GM23338 (cell line): ENCODE results near the gene ERC2.

Experiments used
- CREB1 ChIP-seq: fragments of 250-450 bp; sonication (Bioruptor Pico); IDR thresholded peaks from 2 replicates; pipeline ENCODE4 v1.5.0; 2020; ENCODE audit warnings: low read depth, mild to moderate bottlenecking, moderate library complexity
- CTCF ChIP-seq, 2 experiments: fragments of 200-600 bp in 1 of 2; sonication (generic) in 1 of 2; conservative IDR thresholded peaks; 2 replicates each; pipeline versions ENCODE4 v1.5.1 to v1.6.1; 2016 to 2017; ENCODE audit warnings: antibody characterized with exemption in 2 of 2, low read depth in 2 of 2, mild to moderate bottlenecking in 2 of 2, moderate library complexity in 1 of 2
- EZH2 ChIP-seq: fragments of 200-600 bp; sonication (generic); IDR thresholded peaks from one replicate; pipeline ENCODE4 v1.8.0; 2017; ENCODE audit warnings: antibody characterized with exemption, mild to moderate bottlenecking, low read depth; ENCODE audit not compliant: unreplicated experiment
- EZH2phosphoT487 ChIP-seq: fragments of 200-600 bp; sonication (generic); IDR thresholded peaks from one replicate; pipeline ENCODE4 v1.8.1; 2018; ENCODE audit warnings: antibody characterized with exemption; ENCODE audit not compliant: unreplicated experiment
- POLR2AphosphoS5 ChIP-seq: IDR thresholded peaks from 2 replicates; pipeline ENCODE4 v1.6.1; 2016; ENCODE audit warnings: antibody characterized with exemption, low read depth
- STAT1 ChIP-seq: IDR thresholded peaks from one replicate; pipeline ENCODE4 v1.6.1; 2016; ENCODE audit warnings: antibody characterized with exemption; ENCODE audit not compliant: unreplicated experiment
- ZNF114 ChIP-seq: fragments of 250-450 bp; sonication (Bioruptor Pico); IDR thresholded peaks from 2 replicates; pipeline ENCODE4 v1.5.0; 2020; ENCODE audit warnings: mild to moderate bottlenecking, moderate library complexity
- TF ChIP-seq, protein P1 (sequence below): IDR thresholded peaks from one replicate; pipeline ENCODE4 v1.6.1; 2018; ENCODE audit warnings: antibody characterized with exemption; ENCODE audit not compliant: unreplicated experiment
- TF ChIP-seq, protein P2 (sequence below): IDR thresholded peaks from 2 replicates; pipeline ENCODE4 v1.6.1; 2016; ENCODE audit warnings: antibody characterized with exemption
- TF ChIP-seq, protein P3 (sequence below): fragments of 250-450 bp; sonication (Bioruptor Pico); IDR thresholded peaks from 2 replicates; pipeline ENCODE4 v1.5.0; 2020; ENCODE audit warnings: mild to moderate bottlenecking, moderate library complexity

- TF ChIP-seq CTCF (conservative IDR thresholded peaks at IDR 0.05; ENCODE audit: low read depth in 2 of 2) (no peak), CREB1 (no peak), EZH2phosphoT487 (no peak), POLR2AphosphoS5 (no peak), EZH2 (no peak), ZNF114 (CRISPR knock-in tag) (no peak), STAT1 (no peak)
- TF ChIP-seq, protein P1, sequence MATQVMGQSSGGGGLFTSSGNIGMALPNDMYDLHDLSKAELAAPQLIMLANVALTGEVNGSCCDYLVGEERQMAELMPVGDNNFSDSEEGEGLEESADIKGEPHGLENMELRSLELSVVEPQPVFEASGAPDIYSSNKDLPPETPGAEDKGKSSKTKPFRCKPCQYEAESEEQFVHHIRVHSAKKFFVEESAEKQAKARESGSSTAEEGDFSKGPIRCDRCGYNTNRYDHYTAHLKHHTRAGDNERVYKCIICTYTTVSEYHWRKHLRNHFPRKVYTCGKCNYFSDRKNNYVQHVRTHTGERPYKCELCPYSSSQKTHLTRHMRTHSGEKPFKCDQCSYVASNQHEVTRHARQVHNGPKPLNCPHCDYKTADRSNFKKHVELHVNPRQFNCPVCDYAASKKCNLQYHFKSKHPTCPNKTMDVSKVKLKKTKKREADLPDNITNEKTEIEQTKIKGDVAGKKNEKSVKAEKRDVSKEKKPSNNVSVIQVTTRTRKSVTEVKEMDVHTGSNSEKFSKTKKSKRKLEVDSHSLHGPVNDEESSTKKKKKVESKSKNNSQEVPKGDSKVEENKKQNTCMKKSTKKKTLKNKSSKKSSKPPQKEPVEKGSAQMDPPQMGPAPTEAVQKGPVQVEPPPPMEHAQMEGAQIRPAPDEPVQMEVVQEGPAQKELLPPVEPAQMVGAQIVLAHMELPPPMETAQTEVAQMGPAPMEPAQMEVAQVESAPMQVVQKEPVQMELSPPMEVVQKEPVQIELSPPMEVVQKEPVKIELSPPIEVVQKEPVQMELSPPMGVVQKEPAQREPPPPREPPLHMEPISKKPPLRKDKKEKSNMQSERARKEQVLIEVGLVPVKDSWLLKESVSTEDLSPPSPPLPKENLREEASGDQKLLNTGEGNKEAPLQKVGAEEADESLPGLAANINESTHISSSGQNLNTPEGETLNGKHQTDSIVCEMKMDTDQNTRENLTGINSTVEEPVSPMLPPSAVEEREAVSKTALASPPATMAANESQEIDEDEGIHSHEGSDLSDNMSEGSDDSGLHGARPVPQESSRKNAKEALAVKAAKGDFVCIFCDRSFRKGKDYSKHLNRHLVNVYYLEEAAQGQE, result no peak
- TF ChIP-seq, protein P2, sequence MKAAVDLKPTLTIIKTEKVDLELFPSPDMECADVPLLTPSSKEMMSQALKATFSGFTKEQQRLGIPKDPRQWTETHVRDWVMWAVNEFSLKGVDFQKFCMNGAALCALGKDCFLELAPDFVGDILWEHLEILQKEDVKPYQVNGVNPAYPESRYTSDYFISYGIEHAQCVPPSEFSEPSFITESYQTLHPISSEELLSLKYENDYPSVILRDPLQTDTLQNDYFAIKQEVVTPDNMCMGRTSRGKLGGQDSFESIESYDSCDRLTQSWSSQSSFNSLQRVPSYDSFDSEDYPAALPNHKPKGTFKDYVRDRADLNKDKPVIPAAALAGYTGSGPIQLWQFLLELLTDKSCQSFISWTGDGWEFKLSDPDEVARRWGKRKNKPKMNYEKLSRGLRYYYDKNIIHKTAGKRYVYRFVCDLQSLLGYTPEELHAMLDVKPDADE, result no peak
- TF ChIP-seq, protein P3, sequence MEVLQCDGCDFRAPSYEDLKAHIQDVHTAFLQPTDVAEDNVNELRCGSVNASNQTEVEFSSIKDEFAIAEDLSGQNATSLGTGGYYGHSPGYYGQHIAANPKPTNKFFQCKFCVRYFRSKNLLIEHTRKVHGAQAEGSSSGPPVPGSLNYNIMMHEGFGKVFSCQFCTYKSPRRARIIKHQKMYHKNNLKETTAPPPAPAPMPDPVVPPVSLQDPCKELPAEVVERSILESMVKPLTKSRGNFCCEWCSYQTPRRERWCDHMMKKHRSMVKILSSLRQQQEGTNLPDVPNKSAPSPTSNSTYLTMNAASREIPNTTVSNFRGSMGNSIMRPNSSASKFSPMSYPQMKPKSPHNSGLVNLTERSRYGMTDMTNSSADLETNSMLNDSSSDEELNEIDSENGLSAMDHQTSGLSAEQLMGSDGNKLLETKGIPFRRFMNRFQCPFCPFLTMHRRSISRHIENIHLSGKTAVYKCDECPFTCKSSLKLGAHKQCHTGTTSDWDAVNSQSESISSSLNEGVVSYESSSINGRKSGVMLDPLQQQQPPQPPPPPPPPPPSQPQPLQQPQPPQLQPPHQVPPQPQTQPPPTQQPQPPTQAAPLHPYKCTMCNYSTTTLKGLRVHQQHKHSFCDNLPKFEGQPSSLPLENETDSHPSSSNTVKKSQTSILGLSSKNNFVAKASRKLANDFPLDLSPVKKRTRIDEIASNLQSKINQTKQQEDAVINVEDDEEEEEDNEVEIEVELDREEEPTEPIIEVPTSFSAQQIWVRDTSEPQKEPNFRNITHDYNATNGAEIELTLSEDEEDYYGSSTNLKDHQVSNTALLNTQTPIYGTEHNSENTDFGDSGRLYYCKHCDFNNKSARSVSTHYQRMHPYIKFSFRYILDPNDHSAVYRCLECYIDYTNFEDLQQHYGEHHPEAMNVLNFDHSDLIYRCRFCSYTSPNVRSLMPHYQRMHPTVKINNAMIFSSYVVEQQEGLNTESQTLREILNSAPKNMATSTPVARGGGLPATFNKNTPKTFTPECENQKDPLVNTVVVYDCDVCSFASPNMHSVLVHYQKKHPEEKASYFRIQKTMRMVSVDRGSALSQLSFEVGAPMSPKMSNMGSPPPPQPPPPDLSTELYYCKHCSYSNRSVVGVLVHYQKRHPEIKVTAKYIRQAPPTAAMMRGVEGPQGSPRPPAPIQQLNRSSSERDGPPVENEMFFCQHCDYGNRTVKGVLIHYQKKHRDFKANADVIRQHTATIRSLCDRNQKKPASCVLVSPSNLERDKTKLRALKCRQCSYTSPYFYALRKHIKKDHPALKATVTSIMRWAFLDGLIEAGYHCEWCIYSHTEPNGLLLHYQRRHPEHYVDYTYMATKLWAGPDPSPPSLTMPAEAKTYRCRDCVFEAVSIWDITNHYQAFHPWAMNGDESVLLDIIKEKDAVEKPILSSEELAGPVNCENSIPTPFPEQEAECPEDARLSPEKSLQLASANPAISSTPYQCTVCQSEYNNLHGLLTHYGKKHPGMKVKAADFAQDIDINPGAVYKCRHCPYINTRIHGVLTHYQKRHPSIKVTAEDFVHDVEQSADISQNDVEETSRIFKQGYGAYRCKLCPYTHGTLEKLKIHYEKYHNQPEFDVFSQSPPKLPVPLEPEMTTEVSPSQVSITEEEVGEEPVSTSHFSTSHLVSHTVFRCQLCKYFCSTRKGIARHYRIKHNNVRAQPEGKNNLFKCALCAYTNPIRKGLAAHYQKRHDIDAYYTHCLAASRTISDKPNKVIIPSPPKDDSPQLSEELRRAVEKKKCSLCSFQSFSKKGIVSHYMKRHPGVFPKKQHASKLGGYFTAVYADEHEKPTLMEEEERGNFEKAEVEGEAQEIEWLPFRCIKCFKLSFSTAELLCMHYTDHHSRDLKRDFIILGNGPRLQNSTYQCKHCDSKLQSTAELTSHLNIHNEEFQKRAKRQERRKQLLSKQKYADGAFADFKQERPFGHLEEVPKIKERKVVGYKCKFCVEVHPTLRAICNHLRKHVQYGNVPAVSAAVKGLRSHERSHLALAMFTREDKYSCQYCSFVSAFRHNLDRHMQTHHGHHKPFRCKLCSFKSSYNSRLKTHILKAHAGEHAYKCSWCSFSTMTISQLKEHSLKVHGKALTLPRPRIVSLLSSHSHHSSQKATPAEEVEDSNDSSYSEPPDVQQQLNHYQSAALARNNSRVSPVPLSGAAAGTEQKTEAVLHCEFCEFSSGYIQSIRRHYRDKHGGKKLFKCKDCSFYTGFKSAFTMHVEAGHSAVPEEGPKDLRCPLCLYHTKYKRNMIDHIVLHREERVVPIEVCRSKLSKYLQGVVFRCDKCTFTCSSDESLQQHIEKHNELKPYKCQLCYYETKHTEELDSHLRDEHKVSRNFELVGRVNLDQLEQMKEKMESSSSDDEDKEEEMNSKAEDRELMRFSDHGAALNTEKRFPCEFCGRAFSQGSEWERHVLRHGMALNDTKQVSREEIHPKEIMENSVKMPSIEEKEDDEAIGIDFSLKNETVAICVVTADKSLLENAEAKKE, result no peak
Observed at GRCh38 chr3:55507808-55508207, 960.5 kb downstream of the ERC2 start.
